ENCODE results near the gene INIP. TPM values are rescaled to one million over a fixed set of nuclear protein-coding genes. Genes with fewer than 3 reads are reported as not detected.

INIP gene
- polyA plus RNA-seq, 1 experiment: 10.9 TPM

DNA sequence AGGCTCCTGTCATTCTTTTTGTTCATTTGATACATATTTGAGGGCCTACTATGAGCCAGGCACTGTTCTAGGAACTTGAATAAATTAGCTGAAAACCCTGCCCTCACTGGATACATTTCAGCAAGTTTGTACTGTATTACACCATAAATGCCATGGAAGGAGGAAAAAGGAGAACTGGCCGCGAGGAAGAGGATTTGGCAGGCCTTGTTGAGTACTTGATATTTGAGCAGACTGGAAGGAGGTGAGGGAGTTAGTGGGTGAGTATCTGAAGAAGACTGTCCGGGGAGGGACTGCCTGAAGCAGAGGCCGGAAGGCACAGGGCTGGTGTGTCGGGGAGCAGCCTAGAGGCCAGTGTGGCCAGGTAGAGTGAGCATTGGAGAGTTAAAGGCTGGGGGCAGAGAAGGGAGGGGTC, 37.1 kb upstream of the INIP start:
- DNase-seq (ENCODE audit: low read depth): no peak
- Histone ChIP-seq H3K36me3 (ENCODE audit: control insufficient read depth, insufficient read depth, low read length) (no peaks in the 10 kb centered on the region), H3K4me3 (ENCODE audit: low read depth, low read length) (no peak overlapping the region), H3K27me3 (ENCODE audit: control insufficient read depth, insufficient read depth, low read length) (no peaks in the 10 kb centered on the region)
- CTCF ChIA-PET: no interaction called here
- TF ChIP-seq, protein P1, sequence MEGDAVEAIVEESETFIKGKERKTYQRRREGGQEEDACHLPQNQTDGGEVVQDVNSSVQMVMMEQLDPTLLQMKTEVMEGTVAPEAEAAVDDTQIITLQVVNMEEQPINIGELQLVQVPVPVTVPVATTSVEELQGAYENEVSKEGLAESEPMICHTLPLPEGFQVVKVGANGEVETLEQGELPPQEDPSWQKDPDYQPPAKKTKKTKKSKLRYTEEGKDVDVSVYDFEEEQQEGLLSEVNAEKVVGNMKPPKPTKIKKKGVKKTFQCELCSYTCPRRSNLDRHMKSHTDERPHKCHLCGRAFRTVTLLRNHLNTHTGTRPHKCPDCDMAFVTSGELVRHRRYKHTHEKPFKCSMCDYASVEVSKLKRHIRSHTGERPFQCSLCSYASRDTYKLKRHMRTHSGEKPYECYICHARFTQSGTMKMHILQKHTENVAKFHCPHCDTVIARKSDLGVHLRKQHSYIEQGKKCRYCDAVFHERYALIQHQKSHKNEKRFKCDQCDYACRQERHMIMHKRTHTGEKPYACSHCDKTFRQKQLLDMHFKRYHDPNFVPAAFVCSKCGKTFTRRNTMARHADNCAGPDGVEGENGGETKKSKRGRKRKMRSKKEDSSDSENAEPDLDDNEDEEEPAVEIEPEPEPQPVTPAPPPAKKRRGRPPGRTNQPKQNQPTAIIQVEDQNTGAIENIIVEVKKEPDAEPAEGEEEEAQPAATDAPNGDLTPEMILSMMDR (IDR thresholded peaks at IDR 0.05; ENCODE audit: insufficient read depth, low read depth, low read length): no peak
- POLR2A ChIA-PET: no interaction called here

DNA sequence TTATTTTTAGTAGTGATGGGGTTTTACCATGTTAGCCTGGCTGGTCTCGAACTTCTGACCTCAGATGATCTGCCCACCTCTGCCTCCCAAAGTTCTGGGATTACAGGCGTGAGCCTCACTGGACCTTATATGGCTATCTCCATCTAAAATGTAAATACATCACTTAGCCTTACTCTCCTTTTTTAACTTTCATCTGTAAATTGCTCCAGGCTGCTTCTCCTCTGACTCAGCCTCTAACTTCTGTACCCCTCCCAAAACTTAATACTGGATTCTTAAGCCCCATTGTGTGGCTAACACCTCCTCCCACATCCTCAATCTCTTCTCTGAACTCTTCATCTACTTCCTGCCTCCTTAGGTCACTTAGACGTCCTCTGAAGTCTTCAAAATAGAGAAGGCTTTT, 36.7 kb upstream of the INIP start:
- no peaks in the 10 kb centered on the region for H3K27me3 ChIP-seq (ENCODE audit: control insufficient read depth, insufficient read depth, low read length)
- TF ChIP-seq, protein P1 (IDR thresholded peaks at IDR 0.05; ENCODE audit: insufficient read depth, low read depth, low read length): no peak
- ChIA-PET POLR2A (no interaction called here), CTCF (no interaction called here)
- no peaks in the 10 kb centered on the region for H3K36me3 ChIP-seq (ENCODE audit: control insufficient read depth, insufficient read depth, low read length)
- peak; percentile 61 for DNase-seq (ENCODE audit: low read depth)
- no peak overlapping the region for H3K4me3 ChIP-seq (ENCODE audit: low read depth, low read length)

DNA sequence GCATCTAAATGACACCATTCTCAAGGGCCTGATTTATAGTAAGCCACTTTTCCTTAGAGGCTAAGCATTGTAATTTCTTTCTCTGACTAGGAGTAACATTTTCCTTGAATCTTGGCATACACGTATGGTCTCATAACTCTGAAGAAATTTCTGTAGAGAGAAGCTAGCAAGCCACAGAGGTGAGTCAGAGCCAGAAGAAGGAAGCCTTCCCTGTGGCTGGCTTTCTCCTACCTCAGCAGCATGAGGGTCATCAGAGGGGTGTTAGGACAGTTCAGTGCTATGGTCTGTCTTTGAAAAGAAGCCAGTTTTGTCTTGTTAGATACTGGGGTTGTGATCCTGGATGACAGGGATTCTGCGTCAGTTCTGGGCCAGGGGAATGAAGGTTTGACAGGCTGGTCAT, 35.8 kb upstream of the INIP start:
- ChIA-PET POLR2A (interaction anchor here (0.5 kb wide), 1 partner anchor 51 kb away, joined by 9 read pairs; no protein-coding TSS in a partner anchor), CTCF (interaction anchor here (1.0 to 1.5 kb wide), 2 partner anchors 29 to 36 kb away, joined by 3 read pairs; no protein-coding TSS in a partner anchor)
- no peaks in the 10 kb centered on the region for H3K27me3 ChIP-seq (ENCODE audit: control insufficient read depth, insufficient read depth, low read length)
- no peak overlapping the region for H3K4me3 ChIP-seq (ENCODE audit: low read depth, low read length)
- peak; percentile 66 for DNase-seq (ENCODE audit: low read depth)
- TF ChIP-seq, protein P1 (IDR thresholded peaks at IDR 0.05; ENCODE audit: insufficient read depth, low read depth, low read length): no peak
- H3K36me3 ChIP-seq (ENCODE audit: control insufficient read depth, insufficient read depth, low read length): no peaks in the 10 kb centered on the region

DNA sequence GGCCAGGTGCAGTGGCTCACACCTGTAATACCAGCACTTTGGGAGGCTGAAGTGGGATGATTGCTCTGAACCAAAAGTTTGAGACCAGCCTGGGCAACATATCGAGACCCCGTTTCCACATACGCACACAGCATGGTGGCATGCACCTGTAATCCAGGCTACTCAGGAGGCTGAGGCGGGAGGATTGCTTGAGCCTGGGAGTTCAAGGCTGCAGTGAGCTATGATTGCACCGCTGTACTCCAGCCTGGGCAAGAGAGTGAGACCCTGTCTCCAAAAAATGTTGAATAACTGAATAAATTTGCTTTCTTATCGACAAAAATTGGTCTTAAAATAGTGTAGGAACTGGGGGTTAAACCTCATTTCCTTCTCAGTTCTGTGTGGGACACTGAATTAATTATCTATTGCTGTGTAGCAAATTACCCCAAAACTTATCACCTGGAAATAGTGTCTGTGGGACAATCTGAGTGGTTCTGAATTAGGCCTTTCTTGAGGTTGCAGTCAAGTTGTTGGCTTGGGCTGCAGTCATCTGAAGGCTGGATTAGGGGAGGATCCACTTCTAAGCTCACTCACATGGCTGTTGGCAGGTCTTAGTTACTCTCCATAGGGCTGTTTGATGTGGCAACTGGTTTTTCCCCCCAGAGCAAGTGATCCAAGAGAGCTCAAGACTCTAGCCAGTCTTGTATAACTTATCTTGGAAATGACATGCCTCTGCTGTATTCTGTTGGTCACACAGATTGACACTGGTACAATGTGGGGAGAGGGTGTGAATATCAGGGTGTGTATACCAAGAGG, 34.6 kb upstream of the INIP start:
- no peaks in the 10 kb centered on the region for H3K27me3 ChIP-seq (ENCODE audit: control insufficient read depth, insufficient read depth, low read length)
- H3K36me3 ChIP-seq (ENCODE audit: control insufficient read depth, insufficient read depth, low read length): no peaks in the 10 kb centered on the region
- no peak for DNase-seq (ENCODE audit: low read depth)
- ChIA-PET CTCF (interaction anchor here (0.7 to 2.6 kb wide), 4 partner anchors 31 to 305 kb away, joined by 3 to 5 read pairs (median 3); partner anchors contain the start of gene INIP), POLR2A (interaction anchor here (0.6 kb wide), 1 partner anchor 35 kb away, joined by 19 read pairs; the partner anchor contains the start of gene INIP)
- TF ChIP-seq, protein P1 (IDR thresholded peaks at IDR 0.05; ENCODE audit: insufficient read depth, low read depth, low read length): no peak
- no peak overlapping the region for H3K4me3 ChIP-seq (ENCODE audit: low read depth, low read length)

DNA sequence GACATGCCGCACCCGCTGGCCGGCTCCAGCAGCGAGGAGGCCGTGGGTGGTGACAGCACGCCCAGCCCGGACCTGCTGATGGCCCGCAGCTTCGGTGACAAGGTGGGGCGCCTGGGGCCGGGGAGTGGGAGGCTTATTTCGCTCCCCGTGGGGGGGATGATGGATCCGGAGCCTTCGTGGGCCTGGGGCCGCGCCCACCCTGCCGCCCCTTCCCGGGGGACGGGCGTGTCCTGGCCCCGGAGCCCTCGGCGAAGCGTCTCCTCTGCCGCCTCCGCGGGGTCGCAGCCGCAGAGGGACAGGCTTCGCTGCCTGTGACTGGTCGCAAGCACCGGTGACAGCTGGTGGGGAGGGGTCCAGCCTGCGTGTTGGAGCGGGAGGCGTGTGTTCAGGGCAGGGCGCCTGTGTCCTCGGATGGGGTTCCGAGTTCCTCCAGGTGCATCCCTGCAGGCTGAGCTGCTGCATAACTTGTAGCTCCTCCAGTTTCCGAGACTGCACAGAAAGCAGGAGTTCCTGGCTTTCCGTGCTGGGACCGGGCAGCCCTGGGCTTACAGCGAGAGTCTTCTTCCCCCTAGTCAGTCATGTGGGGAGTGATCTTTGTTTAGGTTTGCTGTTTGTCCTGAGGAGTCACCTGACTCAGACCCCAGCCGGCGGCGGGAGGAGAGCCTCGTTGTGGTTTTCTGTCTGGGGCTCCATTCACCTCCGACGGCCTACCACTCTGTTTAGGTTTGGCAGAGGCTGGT, 33.3 kb upstream of the INIP start:
- POLR2A ChIA-PET: no interaction called here
- no peak for DNase-seq (ENCODE audit: low read depth)
- no peaks in the 10 kb centered on the region for H3K27me3 ChIP-seq (ENCODE audit: control insufficient read depth, insufficient read depth, low read length)
- H3K36me3 ChIP-seq (ENCODE audit: control insufficient read depth, insufficient read depth, low read length): no peaks in the 10 kb centered on the region
- TF ChIP-seq, protein P1 (IDR thresholded peaks at IDR 0.05; ENCODE audit: insufficient read depth, low read depth, low read length): no peak
- CTCF ChIA-PET: interaction anchor here (1.0 to 2.8 kb wide), 5 partner anchors 13 to 68 kb away, joined by 3 to 15 read pairs (median 4); partner anchors contain the start of gene INIP
- peak overlapping the region; percentile 91 for H3K4me3 ChIP-seq (ENCODE audit: low read depth, low read length)

Data from BJ (cell line).